Suprapubic skin (tissue), 4 donors: ENCODE data around the gene MACC1. TPM values are rescaled to one million over a fixed set of nuclear protein-coding genes. Genes with fewer than 3 reads are reported as not detected.

Source experiments
- DNase-seq, 2 donors: peaks; one replicate each; pipeline ENCODE4 v3.0.0-alpha.2; 2019; ENCODE audit warnings: low spot score in 2 of 2
- H3K27ac ChIP-seq: fragments of 200-600 bp; sonication (generic); one replicate; pipeline ENCODE4 v1.5.1; 2019
- H3K27me3 ChIP-seq: fragments of 200-600 bp; sonication (generic); one replicate; pipeline ENCODE4 v1.5.1; 2019
- H3K36me3 ChIP-seq: fragments of 200-600 bp; sonication (generic); one replicate; pipeline ENCODE4 v1.5.1; 2019
- H3K4me1 ChIP-seq: fragments of 200-600 bp; sonication (generic); one replicate; pipeline ENCODE4 v1.5.1; 2019
- H3K4me3 ChIP-seq: fragments of 200-600 bp; sonication (generic); one replicate; pipeline ENCODE4 v1.5.1; 2019; ENCODE audit warnings: mild to moderate bottlenecking
- H3K9me3 ChIP-seq: fragments of 200-600 bp; sonication (generic); one replicate; pipeline ENCODE4 v1.5.1; 2019
- CTCF ChIP-seq, 2 donors: fragments of 200-600 bp in 1 of 2; fragments of 450-650 bp in 1 of 2; sonication (generic) in 1 of 2; IDR thresholded peaks; one replicate each; pipeline ENCODE4 v1.5.1; 2016 to 2019; ENCODE audit warnings: antibody characterized with exemption in 2 of 2, mild to moderate bottlenecking in 1 of 2, moderate library complexity in 1 of 2
- EP300 ChIP-seq: sonication (generic); formaldehyde crosslinking; IDR thresholded peaks from one replicate; pipeline ENCODE4 v1.6.1; 2017; ENCODE audit warnings: antibody characterized with exemption
- POLR2A ChIP-seq, 2 donors: fragments of 450-650 bp; IDR thresholded peaks; one replicate each; pipeline ENCODE4 v1.6.1; 2017; ENCODE audit warnings: antibody characterized with exemption in 2 of 2, mild to moderate bottlenecking in 2 of 2, moderate library complexity in 2 of 2
- POLR2AphosphoS5 ChIP-seq, 3 donors: sonication (generic); formaldehyde crosslinking; IDR thresholded peaks; one replicate each; pipeline ENCODE4 v1.6.1; 2017; ENCODE audit warnings: antibody characterized with exemption in 3 of 3
- WGBS: methylation state at CpG from one replicate; pipeline ENCODE4 v1.1.5; 2018; 5-methylcytosine and 5-hydroxymethylcytosine counted together
- total RNA-seq, 4 donors: library from RNA; depleted of rRNA; stranded (reverse); fragments of >200 nt; gene quantifications; one replicate each; pipeline ENCODE4 v1.1.0, GENCODE V29; 2016

MACC1 gene
- total RNA-seq, 4 donors from 2014 or later, result 8.6 to 13.0 (median 11.5) TPM

DNA sequence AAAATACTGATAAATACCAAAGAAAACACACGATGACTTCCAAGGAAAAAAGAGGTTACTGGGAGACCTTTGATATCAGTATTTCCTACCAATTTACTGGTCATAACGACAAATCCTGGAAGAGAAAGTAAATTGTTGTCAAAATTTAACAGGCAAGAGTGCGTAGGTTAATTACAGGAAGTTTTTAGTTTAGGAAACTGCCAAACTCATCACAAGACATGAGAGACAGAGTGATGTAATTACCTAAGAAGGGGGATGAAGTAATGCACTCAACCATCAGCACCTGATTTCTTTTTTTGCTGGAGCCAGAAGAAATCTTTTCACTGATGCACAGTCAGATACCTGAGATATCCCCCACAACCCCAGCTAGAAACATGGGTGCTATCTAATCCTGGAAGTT, 16.8 kb downstream of the MACC1 start:
- H3K4me3 ChIP-seq, result no peak overlapping the region
- DNase-seq, result no peak
- WGBS, result 68% methylated on average over 3 of the region's 3 CpGs
- TF ChIP-seq POLR2A (IDR thresholded peaks at IDR 0.05), result no peak
- no peak for TF ChIP-seq EP300
- TF ChIP-seq CTCF (IDR thresholded peaks at IDR 0.05), result no peak
- no peak for TF ChIP-seq POLR2AphosphoS5 (IDR thresholded peaks at IDR 0.05)
- no peak overlapping the region for H3K27ac ChIP-seq
- H3K36me3 ChIP-seq, result no peaks in the 10 kb centered on the region
- H3K4me1 ChIP-seq, result peaks cover 15% of the 10 kb centered on the region
- no peaks in the 10 kb centered on the region for H3K27me3 ChIP-seq
- H3K9me3 ChIP-seq, result no peaks in the 10 kb centered on the region

- WGBS, result 60% methylated on average over 2 of the region's 2 CpGs
Observed at GRCh38 chr7:20199015-20199737, 18.0 kb downstream of the MACC1 start.

GRCh38 chr7:20198260-20198659, 18.9 kb downstream of the MACC1 start:
- no peak overlapping the region for H3K4me3 ChIP-seq
- no peaks in the 10 kb centered on the region for H3K9me3 ChIP-seq
- 96% methylated on average over 1 of the region's 1 CpG for WGBS

More at GRCh38 chr7:20199015-20199737, 18.0 kb downstream of the MACC1 start:
- Histone ChIP-seq H3K4me3 (no peak overlapping the region), H3K36me3 (no peaks in the 10 kb centered on the region), H3K4me1 (peaks cover 15% of the 10 kb centered on the region), H3K9me3 (no peaks in the 10 kb centered on the region), H3K27ac (no peak overlapping the region), H3K27me3 (no peaks in the 10 kb centered on the region)
- peak in 1 of 2 donors; percentile 65 for DNase-seq
- TF ChIP-seq EP300 (no peak), POLR2AphosphoS5 (IDR thresholded peaks at IDR 0.05) (no peak), POLR2A (IDR thresholded peaks at IDR 0.05) (no peak), CTCF (IDR thresholded peaks at IDR 0.05) (no peak)

GRCh38 chr7:20197837-20198236, 19.3 kb downstream of the MACC1 start:
- Histone ChIP-seq H3K27ac (no peak overlapping the region), H3K36me3 (no peaks in the 10 kb centered on the region), H3K4me1 (peaks cover 15% of the 10 kb centered on the region), H3K27me3 (no peaks in the 10 kb centered on the region), H3K4me3 (no peak overlapping the region), H3K9me3 (no peaks in the 10 kb centered on the region)
- DNase-seq, result no peak
- no peak for TF ChIP-seq EP300
- TF ChIP-seq POLR2A (IDR thresholded peaks at IDR 0.05), result no peak
- TF ChIP-seq CTCF (IDR thresholded peaks at IDR 0.05), result no peak
- TF ChIP-seq POLR2AphosphoS5 (IDR thresholded peaks at IDR 0.05), result no peak

More at GRCh38 chr7:20198260-20198659, 18.9 kb downstream of the MACC1 start:
- TF ChIP-seq EP300 (no peak), POLR2A (IDR thresholded peaks at IDR 0.05) (no peak), CTCF (IDR thresholded peaks at IDR 0.05) (no peak), POLR2AphosphoS5 (IDR thresholded peaks at IDR 0.05) (no peak)
- Histone ChIP-seq H3K27me3 (no peaks in the 10 kb centered on the region), H3K36me3 (no peaks in the 10 kb centered on the region), H3K4me1 (peaks cover 15% of the 10 kb centered on the region), H3K27ac (no peak overlapping the region)
- no peak for DNase-seq

DNA sequence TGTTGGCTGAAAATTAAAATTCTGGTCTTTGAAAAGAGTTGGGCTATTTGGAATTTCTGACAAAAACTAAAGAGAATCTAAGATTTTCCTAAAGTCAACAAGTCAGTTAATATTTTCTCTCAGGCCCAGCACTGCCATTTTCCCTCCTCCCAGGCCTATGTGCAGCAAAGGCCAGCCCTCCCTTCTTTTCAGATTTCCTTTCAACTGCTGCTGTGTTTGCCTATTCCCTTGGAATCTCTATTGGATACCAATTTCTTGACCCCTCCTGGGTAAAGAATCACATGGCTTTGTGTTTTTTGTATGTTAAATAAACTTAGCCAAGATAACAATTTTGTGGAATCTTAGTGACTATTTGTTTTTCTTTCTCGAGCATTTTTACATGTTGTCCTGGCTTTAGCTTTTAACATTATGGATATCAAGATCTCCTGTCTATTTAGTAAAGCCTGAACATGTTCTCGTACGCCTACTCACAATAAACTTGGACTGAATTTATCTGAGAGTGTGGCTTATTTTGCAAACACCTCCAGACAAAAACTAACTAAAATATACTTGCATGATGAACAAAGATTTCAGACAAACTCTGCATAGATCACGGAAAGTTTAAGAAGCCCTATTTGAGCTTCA, 19.9 kb downstream of the MACC1 start:
- WGBS, result 76% methylated on average over 4 of the region's 4 CpGs

More for the DNA sequence above, 19.9 kb downstream of the MACC1 start:
- no peak for DNase-seq
- Histone ChIP-seq H3K9me3 (no peaks in the 10 kb centered on the region), H3K27ac (no peak overlapping the region), H3K4me3 (no peak overlapping the region), H3K4me1 (peaks cover 15% of the 10 kb centered on the region), H3K36me3 (no peaks in the 10 kb centered on the region), H3K27me3 (no peaks in the 10 kb centered on the region)
- TF ChIP-seq EP300 (no peak), CTCF (IDR thresholded peaks at IDR 0.05) (no peak)
